ENCODE results near the gene FAM131A. TPM values are rescaled to one million over a fixed set of nuclear protein-coding genes. Genes with fewer than 3 reads are reported as not detected.

Gene FAM131A
- polyA plus RNA-seq, 1 donor from 2014 or later = 141 TPM

- no peaks in the 10 kb centered on the region for H3K9me3 ChIP-seq (ENCODE audit: low read length)
- peak overlapping the region; percentile 94 for H3K4me2 ChIP-seq (ENCODE audit: low read length)
- peak overlapping the region; percentile 98 for H3K9ac ChIP-seq (ENCODE audit: low read length)
These were observed 1.5 kb upstream of the FAM131A start for GRCh38 chr3:184335661-184336546.

More at GRCh38 chr3:184335661-184336546, 1.5 kb upstream of the FAM131A start:
- H3K9me2 ChIP-seq (ENCODE audit: insufficient read depth, low read length) = no peaks in the 10 kb centered on the region
- TF ChIP-seq REST (IDR thresholded peaks at IDR 0.05; ENCODE audit: borderline replicate concordance) (peak; percentile 13), MXI1 (conservative IDR thresholded peaks at IDR 0.05; ENCODE audit: poor library complexity, severe bottlenecking) (peak; percentile 33), RAD21 (conservative IDR thresholded peaks at IDR 0.05) (peak; percentile 34), EZH2 (IDR thresholded peaks at IDR 0.05; ENCODE audit: borderline replicate concordance, insufficient read depth, low read length, poor library complexity, severe bottlenecking) (no peak), POLR2AphosphoS5 (IDR thresholded peaks at IDR 0.05) (peak; percentile 92), TAF1 (IDR thresholded peaks at IDR 0.05; ENCODE audit: low read depth) (peak; percentile 50), CTCF (IDR thresholded peaks at IDR 0.05; ENCODE audit: poor library complexity, severe bottlenecking) (peak; percentile 53), SMC3 (conservative IDR thresholded peaks at IDR 0.05; ENCODE audit: poor library complexity) (peak; percentile 27), EP300 (conservative IDR thresholded peaks at IDR 0.05; ENCODE audit: poor library complexity, severe bottlenecking) (peak; percentile 50)
- H3K27me3 ChIP-seq (ENCODE audit: insufficient read depth, low read depth, low read length) = no peaks in the 10 kb centered on the region
- H4K20me1 ChIP-seq (ENCODE audit: insufficient read depth) = no peaks in the 10 kb centered on the region
- peak overlapping the region; percentile 99 for H3K27ac ChIP-seq (ENCODE audit: low read length)
- peak overlapping the region; percentile 95 for H3K4me3 ChIP-seq (ENCODE audit: low read length)
- H3K79me2 ChIP-seq (replicated peaks; ENCODE audit: insufficient read depth, low read length) = peaks cover 31% of the 10 kb centered on the region
- H2AFZ ChIP-seq (ENCODE audit: low read depth, low read length) = peak overlapping the region; percentile 60
- H3K36me3 ChIP-seq (ENCODE audit: insufficient read depth, low read length) = no peaks in the 10 kb centered on the region
- peaks cover 10% of the 10 kb centered on the region for H3F3A ChIP-seq (ENCODE audit: insufficient read depth, low read length, poor library complexity, severe bottlenecking)

All from neural cell (in vitro differentiated cells).